IPS DF 19.7 (cell line): ENCODE results near the gene CALD1.

Source experiments
- DNase-seq: peaks from one replicate; pipeline ENCODE4 v3.0.0-alpha.2; 2013; ENCODE audit warnings: low read depth, low spot score

The CALD1 gene, protein sequence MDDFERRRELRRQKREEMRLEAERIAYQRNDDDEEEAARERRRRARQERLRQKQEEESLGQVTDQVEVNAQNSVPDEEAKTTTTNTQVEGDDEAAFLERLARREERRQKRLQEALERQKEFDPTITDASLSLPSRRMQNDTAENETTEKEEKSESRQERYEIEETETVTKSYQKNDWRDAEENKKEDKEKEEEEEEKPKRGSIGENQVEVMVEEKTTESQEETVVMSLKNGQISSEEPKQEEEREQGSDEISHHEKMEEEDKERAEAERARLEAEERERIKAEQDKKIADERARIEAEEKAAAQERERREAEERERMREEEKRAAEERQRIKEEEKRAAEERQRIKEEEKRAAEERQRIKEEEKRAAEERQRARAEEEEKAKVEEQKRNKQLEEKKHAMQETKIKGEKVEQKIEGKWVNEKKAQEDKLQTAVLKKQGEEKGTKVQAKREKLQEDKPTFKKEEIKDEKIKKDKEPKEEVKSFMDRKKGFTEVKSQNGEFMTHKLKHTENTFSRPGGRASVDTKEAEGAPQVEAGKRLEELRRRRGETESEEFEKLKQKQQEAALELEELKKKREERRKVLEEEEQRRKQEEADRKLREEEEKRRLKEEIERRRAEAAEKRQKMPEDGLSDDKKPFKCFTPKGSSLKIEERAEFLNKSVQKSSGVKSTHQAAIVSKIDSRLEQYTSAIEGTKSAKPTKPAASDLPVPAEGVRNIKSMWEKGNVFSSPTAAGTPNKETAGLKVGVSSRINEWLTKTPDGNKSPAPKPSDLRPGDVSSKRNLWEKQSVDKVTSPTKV

GRCh38 chr7:134778941-134779740 is at the start of gene CALD1:
Gene CALD1, plus strand, starts transcription at chr7:134779634. Its CDS starts 88,100 bp downstream, at chr7:134867734.
- peak; percentile 98 for DNase-seq

DNA sequence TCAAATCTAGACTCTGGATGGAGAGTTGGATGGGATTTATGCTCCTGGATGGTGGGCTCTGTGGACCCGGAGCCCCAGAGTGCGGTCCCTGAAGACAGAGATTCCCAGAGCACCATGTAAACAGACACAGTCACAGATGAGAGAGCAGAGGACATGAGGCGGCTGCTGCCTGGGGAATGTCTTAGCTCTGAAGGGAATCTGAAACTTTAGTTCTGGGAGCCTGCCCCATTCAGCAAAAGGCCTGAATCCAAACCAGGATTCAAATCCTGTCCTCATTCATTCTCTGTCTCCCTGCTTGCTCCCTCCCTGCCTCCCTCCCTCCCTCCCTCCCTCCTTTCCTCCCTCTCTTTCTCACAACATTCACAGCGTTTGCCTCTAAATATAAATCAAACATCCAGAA is 49.5 kb upstream of the CALD1 start:
- no peak for DNase-seq

GRCh38 chr7:134730411-134730829 is 49.0 kb upstream of the CALD1 start:
- DNase-seq, result no peak

DNA sequence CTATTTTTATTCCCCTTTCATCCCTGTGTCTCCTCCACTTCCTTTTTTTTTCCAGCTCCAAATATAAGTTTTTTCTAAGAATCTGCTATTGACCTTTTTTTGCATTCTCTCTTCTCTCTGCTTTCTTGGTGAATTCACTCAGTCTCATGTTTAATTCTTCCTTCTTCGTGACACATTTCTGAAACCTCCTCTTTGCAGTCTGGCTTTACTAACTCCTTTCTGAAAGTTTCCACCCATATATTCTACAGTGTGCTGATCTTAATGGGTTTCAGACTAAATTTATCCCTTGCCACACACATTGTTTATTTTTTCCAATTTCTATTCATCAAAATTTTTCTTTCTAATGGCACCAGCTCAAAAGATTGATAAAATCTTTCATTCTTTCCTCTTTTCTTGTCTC is 47.8 kb upstream of the CALD1 start:
- no peak for DNase-seq

- DNase-seq, result no peak
Observed at GRCh38 chr7:134732728-134733127, 46.7 kb upstream of the CALD1 start.

- no peak for DNase-seq
Observed at GRCh38 chr7:134736381-134736780, 43.1 kb upstream of the CALD1 start.

DNA sequence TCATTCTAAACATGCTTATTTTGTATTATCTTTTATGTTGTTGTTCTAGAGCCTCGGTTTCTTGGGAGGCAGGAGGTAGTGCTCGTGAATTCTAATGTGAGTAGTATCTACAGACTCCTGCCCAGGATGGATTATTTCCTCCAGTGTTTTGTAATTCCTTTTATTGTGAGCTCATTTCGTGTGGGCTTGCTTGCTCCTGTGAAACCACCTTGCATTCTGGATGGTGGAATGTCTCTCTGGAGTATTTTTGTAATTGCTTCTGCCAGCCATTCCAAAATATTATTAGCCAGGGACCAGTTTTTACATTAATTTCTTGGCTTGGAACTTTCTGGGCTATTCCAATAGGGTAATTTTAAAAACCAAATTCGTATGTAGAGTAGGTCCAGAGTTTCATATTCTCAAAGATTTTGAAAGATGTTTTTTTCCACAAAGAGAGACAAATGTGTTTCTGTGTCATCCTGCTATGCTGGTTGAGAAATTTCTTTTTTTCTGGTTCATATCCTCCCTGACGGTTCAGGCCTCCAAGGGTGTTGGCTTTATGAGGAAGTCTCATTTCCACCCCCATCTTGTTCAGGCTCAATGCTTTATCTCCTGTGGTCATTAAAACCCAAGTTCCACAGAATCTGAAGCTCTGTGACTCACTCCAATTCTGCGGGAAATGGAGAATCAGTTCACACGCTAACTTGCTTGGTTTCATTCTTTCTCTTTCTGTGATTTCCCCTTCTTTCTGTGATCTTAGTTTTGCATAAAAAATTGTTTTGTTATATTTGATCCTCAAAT is 41.7 kb upstream of the CALD1 start:
- DNase-seq, result no peak

DNA sequence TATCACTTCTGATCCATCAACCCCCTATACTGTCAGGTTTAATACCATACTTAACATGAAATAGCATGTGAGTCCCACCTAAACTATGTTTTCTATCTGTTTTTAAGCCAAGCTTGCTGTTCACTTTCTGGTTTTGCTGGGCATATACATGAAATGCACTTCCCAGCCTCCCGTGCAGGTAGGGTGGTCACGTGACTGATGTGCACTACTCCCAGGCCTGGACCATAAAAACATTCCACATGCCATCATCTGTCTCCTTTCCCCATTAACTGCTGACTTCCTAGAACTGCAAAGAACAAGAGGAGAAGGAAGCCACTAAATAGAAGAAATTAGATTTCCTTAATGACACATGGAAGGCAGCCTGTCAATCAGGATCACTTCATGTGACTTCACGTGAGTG is 40.1 kb upstream of the CALD1 start:
- DNase-seq, result no peak

DNA sequence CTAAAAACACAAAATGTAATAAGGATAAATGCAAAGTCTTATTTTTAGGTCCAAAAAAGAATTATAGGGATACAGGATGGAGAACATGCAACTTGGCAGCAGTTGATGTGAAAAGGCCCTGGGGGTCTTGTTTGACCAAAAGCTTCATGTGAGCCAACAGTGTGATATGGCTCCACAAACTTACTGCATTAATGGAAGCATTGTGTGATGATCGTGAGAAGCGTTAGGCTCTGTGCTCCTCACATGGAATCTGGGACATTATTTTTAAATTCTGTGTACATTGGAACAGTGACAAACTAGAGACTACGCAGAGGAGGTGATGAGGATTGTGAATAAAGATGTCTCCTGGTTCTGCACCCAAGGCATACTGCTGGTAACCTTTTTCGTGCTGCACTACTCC is 39.1 kb upstream of the CALD1 start:
- DNase-seq, result no peak

- peak; percentile 70 for DNase-seq
Observed at GRCh38 chr7:134741907-134742635, 37.4 kb upstream of the CALD1 start.

GRCh38 chr7:134742688-134743350 is 36.6 kb upstream of the CALD1 start:
- no peak for DNase-seq

DNA sequence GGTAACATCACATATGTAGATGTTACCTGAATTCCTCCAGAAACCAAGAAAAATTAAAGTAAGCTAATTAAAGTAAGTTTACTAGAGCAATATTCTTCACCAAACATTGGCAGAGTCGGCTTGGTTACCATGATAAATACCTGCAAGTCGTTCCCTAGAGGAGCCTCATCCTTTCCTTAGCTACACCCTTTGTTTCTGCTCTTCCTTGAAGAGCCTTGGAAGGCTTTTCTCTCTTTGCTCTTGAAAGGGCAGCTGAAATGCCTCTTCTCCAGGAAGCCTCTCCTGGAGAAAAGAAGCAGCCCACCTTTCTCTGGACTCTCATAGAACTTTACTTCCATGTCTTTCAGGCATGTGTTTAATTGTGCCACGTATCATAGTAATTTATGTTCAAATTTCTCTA is 34.9 kb upstream of the CALD1 start:
- DNase-seq, result no peak

- no peak for DNase-seq
Observed at GRCh38 chr7:134747326-134747725, 32.1 kb upstream of the CALD1 start.

- DNase-seq, result peak; percentile 52
Observed at GRCh38 chr7:134750083-134751062, 29.1 kb upstream of the CALD1 start.

GRCh38 chr7:134752006-134752760 is 27.3 kb upstream of the CALD1 start:
- no peak for DNase-seq

- DNase-seq, result no peak
Observed at GRCh38 chr7:134755422-134756022, 23.9 kb upstream of the CALD1 start.

DNA sequence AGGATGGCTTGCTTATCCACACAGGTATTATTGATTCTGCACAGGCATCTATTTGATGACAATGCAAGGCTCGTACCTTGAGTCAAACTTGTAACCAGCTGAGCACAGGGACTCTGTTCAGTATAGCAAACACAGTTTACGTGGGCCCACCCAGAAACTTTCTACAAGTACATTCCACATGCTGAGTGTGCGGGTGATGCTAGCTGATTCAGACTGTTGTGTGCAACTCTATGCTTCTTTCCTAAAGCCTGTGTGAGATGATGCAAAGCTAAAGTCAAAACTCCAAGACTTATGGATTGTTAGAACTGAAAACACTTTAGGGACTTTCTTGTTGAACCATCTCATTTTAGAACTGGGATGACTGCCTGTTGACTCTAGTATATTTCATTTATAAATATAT is 21.5 kb upstream of the CALD1 start:
- no peak for DNase-seq

DNA sequence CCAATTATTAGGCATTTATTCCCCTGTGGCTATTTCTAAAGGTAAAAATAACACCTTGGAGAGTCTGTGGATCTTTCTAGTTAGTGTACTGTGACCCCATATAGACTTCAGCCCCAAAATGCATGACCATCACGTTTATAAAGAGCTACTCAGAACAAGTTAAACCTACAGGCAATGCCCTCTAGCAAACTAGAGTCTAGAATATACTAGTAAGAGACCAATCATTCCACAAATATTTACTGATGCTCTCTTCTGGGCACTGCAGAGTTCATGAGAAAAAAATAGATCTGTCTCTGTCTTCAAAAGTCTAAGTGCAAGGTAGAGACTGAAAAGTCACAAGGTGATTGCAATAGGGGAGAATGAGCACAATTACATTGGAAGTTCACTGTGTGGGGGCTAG is 20.5 kb upstream of the CALD1 start:
- DNase-seq, result no peak
